BJ (cell line): ENCODE results near the gene FBXO42. TPM values are rescaled to one million over a fixed set of nuclear protein-coding genes. Genes with fewer than 3 reads are reported as not detected.

Source experiments
- CTCF ChIA-PET: fragments of 350-600 bp; formaldehyde crosslinking; extraction: SDS; loops from one replicate; lab custom pipeline; 2021; ENCODE audit warnings: antibody characterized with exemption, inconsistent platforms; lab: Yijun Ruan, JAX
- POLR2A ChIA-PET: fragments of 300-600 bp; sonication (Branson Sonifier 250); formaldehyde crosslinking; extraction: SDS; loops from one replicate; lab custom pipeline; 2021; ENCODE audit warnings: antibody characterized with exemption; lab: Charles Lee
- DNase-seq: peaks from one replicate; pipeline ENCODE4 v3.0.0-alpha.2; 2011; ENCODE audit warnings: low read depth
- H3K27me3 ChIP-seq: 2 replicates; pipeline ENCODE4 v1.6.0; 2011; ENCODE audit warnings: low read length; ENCODE audit not compliant: control insufficient read depth, insufficient read depth
- H3K36me3 ChIP-seq: 2 replicates; pipeline ENCODE4 v1.5.1; 2011; ENCODE audit warnings: low read length; ENCODE audit not compliant: control insufficient read depth, insufficient read depth
- H3K4me3 ChIP-seq: 2 replicates; pipeline ENCODE4 v1.5.1; 2011; ENCODE audit warnings: low read depth, mild to moderate bottlenecking, control low read depth, low read length
- polyA plus RNA-seq: library from polyadenylated mRNA; depleted of rRNA; stranded (reverse); fragments of >200 nt; gene quantifications from 2 replicates; pipeline ENCODE4 v1.2.3, GENCODE V29; 2011
- TF ChIP-seq, protein P1 (sequence below): IDR thresholded peaks from 2 replicates; pipeline ENCODE4 v1.5.1; 2011; ENCODE audit warnings: low read depth, mild to moderate bottlenecking, control low read depth, inconsistent platforms, low read length, moderate library complexity; ENCODE audit not compliant: insufficient read depth

The FBXO42 gene
- polyA plus RNA-seq, 1 experiment = 31.7 TPM

DNA sequence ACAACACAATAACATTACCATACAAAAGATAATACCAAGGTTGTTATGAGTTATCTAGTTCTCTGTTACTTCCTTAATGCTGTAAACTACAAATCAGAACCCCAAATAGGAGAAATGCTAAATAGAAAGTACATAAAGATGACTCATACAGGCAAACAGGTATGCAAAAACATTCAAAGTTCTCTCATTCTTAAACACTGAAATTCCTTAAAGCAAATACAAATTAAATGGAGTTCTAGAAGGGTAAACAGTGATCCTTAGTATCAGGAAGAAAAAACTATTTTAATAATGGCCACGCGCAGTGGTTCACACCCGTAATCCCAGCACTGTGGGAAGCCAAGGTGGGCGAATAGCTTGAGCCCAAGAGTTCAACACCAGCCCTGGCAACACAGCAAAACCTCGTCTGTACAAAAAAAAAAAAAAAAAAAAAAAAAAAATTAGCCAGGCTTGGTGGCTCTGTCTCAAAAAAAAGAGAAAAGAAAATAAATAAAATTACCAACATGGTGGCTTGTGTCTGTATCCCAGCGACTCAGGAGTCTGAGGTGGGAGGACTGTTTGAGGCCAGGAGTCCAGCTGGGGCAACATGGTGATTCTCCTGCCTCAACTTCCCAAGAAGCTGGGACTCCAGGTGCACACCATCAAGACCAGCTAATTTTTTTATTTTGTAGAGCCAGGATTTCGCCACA, 17.5 kb downstream of the FBXO42 start:
- Histone ChIP-seq H3K27me3 (no peaks in the 10 kb centered on the region), H3K36me3 (no peaks in the 10 kb centered on the region; the same call in 1 of the 2 replicates), H3K4me3 (no peak overlapping the region)
- DNase-seq = no peak
- TF ChIP-seq, protein P1, sequence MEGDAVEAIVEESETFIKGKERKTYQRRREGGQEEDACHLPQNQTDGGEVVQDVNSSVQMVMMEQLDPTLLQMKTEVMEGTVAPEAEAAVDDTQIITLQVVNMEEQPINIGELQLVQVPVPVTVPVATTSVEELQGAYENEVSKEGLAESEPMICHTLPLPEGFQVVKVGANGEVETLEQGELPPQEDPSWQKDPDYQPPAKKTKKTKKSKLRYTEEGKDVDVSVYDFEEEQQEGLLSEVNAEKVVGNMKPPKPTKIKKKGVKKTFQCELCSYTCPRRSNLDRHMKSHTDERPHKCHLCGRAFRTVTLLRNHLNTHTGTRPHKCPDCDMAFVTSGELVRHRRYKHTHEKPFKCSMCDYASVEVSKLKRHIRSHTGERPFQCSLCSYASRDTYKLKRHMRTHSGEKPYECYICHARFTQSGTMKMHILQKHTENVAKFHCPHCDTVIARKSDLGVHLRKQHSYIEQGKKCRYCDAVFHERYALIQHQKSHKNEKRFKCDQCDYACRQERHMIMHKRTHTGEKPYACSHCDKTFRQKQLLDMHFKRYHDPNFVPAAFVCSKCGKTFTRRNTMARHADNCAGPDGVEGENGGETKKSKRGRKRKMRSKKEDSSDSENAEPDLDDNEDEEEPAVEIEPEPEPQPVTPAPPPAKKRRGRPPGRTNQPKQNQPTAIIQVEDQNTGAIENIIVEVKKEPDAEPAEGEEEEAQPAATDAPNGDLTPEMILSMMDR = no peak
- CTCF ChIA-PET = no interaction called here
- POLR2A ChIA-PET = interaction anchor here (0.6 kb wide), 1 partner anchor 23 kb away, joined by 5 read pairs; no protein-coding TSS in a partner anchor

DNA sequence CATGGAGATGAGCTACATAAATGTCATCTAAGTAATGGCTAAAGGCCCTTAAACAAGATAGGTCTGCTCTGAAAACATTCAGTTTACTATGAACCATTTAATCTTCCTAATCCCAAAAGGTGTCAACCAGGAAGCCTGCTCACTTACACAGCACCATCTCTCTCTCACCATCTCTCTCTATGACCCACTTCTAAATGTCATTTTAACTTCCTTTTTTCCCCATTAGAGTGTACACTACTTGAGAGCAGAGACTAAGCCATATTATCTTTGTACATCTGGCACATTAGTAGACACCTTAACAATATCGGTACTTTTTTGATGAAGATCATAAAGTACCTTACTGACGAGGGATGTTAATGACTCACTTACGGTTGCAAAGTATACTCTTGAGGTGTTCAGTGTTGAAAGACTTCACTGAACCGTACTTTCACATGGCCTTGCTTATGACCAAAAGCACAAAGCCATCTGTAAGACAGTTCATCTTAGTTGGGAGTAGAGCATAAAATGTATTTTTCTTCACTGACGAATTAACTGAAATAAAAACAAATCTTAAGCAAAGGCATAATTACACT, 25.4 kb downstream of the FBXO42 start:
- H3K27me3 ChIP-seq = no peaks in the 10 kb centered on the region
- CTCF ChIA-PET = interaction anchor here (1.2 to 1.6 kb wide), 2 partner anchors 20 to 36 kb away, joined by 3 read pairs; no protein-coding TSS in a partner anchor

DNA sequence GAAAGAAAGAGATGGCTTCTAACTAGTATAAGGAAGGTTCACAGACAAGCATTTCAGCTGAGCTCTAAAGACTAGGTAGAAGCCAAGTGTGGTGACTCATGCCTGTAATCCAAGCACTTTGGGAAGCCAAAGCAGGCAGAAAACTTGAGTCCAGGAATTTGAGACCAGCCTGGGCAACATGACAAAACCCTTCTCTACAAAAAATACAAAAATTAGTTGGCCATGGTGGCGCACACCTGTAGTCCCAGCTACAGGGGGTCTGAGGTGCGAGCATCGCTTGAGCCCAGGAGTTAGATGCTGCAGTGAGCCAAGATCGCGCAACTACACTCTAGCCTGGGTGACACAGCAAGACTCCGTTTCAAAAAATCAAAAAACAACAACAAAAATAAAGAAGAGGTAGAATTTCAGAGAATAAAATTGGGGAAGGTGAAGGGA, 27.8 kb downstream of the FBXO42 start:
- ChIA-PET CTCF (interaction anchor here (0.5 kb wide), 1 partner anchor 208 kb away, joined by 3 read pairs; no protein-coding TSS in a partner anchor), POLR2A (no interaction called here)
- TF ChIP-seq, protein P1 = no peak
- Histone ChIP-seq H3K4me3 (no peak overlapping the region), H3K27me3 (no peaks in the 10 kb centered on the region), H3K36me3 (no peaks in the 10 kb centered on the region)
- peak; percentile 44 for DNase-seq

More for the DNA sequence above, 25.4 kb downstream of the FBXO42 start:
- Histone ChIP-seq H3K36me3 (no peaks in the 10 kb centered on the region), H3K4me3 (no peak overlapping the region)
- POLR2A ChIA-PET = no interaction called here
- TF ChIP-seq, protein P1 = no peak
- DNase-seq = no peak

DNA sequence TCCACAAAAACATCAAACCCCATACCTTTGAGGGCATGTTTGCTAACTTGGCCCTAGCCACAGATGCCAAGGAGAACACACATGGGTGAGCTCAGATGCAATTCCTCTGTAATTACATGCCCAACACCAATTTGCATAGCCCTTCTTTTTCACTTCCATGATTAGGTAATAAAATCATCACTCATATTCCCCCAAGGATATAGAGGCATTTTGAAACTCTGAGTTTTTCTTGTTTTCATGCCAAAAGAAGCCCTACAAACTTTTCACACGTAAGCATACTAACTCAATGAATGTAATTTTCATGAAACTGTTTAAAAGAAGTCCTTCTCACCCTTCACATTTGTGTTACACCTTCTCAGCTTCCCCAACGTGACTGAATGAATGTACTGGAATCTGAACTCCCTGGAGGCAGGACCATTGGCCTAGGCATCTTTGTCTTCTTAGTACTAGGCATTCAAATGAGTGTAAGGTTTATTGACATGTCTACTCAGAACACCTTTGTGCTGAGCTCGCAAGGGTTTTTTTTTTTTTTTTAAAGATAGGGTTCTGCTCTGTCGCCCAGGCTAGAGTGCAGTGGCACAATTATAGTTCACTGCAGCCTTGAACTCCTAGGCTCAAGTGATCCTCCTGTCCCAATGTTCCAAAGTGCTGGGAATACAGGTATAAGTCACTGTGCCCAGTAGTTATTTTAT, 31.0 kb downstream of the FBXO42 start:
- ChIA-PET CTCF (interaction anchor here (0.8 kb wide), 1 partner anchor 31 kb away, joined by 3 read pairs; the partner anchor contains the start of gene FBXO42), POLR2A (no interaction called here)
- no peaks in the 10 kb centered on the region for H3K36me3 ChIP-seq
- TF ChIP-seq, protein P1 = no peak
- no peaks in the 10 kb centered on the region for H3K27me3 ChIP-seq
- no peak overlapping the region for H3K4me3 ChIP-seq
- no peak for DNase-seq

DNA sequence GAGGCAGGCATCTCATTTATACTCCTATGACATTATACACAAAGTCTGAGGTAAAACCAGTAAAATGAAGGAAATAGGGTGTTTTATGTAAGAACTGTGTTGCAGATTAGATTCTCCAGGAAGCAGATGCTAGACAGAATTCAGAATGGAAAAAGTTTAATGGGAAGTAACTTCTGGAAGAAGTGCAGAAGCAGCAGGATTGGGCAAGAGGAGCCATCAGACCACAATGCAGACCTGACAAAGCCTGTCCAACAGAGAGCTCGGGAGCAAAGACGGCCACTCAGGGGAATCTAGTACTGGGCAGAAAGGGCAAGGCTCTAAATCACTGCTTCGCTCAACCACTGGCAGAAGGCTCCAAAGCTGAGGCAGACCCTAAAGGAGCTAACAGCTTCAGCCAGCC, 33.7 kb downstream of the FBXO42 start:
- CTCF ChIA-PET = no interaction called here

More for the DNA sequence above, 33.7 kb downstream of the FBXO42 start:
- TF ChIP-seq, protein P1 = no peak
- no peak overlapping the region for H3K4me3 ChIP-seq
- H3K36me3 ChIP-seq = no peaks in the 10 kb centered on the region; the same call in 1 of the 2 replicates
- no peak for DNase-seq
- H3K27me3 ChIP-seq = no peaks in the 10 kb centered on the region
- POLR2A ChIA-PET = interaction anchor here (0.7 kb wide), 1 partner anchor 40 kb away, joined by 3 read pairs; no protein-coding TSS in a partner anchor
